GM12874 (cell line): ENCODE data around the gene LY86.

ENCODE experiments used
- TF ChIP-seq, protein P1 (sequence below): IDR thresholded peaks from 2 replicates; pipeline ENCODE4 v1.5.1; 2011; ENCODE audit warnings: low read depth, mild to moderate bottlenecking, control low read depth, low read length, moderate library complexity; ENCODE audit not compliant: insufficient read depth

Gene LY86

DNA sequence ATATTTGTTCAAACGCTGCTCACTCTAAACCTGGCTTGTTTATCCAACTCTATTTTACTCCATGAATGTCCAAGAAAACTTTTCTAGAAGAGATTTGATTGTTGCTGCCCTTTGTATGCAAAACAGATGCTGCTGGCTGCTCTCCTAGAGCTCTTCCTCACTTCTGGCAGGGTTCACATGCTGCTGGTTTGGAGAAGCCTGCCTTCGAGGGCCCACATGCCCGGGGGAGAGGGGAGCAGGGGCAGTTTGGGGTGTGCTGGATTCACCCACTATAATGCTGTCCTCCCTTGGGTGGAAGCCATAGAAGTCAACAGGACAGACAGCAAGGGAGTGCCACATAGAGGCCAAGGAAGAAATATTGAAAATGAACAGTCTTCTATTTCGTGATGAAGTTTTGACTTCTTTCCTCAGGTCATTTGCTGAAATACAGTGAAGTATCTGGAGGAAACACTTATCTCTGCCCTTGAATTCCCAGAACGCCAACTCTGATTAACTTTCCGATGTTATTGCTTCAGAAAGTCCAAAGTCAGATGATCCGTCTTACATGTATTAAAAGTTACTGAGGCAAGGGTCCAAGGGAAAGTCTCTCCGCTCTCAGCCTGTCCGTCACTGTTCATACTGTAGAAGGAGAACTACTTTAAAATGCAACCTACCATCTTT lies 32.4 kb downstream of the LY86 start:
- TF ChIP-seq, protein P1, sequence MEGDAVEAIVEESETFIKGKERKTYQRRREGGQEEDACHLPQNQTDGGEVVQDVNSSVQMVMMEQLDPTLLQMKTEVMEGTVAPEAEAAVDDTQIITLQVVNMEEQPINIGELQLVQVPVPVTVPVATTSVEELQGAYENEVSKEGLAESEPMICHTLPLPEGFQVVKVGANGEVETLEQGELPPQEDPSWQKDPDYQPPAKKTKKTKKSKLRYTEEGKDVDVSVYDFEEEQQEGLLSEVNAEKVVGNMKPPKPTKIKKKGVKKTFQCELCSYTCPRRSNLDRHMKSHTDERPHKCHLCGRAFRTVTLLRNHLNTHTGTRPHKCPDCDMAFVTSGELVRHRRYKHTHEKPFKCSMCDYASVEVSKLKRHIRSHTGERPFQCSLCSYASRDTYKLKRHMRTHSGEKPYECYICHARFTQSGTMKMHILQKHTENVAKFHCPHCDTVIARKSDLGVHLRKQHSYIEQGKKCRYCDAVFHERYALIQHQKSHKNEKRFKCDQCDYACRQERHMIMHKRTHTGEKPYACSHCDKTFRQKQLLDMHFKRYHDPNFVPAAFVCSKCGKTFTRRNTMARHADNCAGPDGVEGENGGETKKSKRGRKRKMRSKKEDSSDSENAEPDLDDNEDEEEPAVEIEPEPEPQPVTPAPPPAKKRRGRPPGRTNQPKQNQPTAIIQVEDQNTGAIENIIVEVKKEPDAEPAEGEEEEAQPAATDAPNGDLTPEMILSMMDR: no peak

DNA sequence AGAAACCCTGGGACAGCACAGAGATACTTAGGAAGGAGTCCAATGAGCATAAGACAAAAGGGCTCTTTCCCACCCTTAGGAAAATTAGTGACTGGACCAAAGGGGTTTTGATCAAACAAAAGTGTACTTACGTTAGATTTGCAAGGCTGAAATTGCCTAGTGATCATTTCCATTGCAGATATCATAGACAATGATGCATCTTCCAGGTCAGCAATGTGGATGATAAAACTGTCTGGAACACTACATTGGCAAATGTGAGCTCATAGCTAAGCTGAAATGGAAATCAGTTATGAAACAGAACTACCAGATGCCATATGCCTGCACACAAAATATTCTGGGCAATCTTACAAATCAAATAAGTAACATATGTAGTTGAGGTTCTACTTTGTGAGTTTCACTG lies 34.0 kb downstream of the LY86 start:
- TF ChIP-seq, protein P1: no peak

DNA sequence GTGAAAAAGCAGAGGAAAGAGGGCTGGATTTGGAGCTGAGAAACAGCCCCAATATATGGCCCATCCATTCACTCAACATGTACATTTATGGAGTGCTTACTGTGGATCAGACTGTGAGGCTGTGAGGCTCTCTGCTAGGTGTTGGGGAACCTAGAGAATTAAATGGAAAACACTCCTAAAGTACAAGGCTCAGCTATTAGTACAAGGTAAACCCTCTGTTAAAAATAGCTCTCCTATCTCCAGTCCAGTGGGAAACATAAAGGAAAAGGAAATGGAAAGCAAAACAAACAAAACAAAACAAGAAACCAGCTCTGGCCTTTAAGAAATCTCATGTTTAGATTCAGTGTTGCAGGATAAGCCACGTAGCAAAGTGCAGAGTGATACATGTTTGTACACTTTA lies 35.0 kb downstream of the LY86 start:
- TF ChIP-seq, protein P1: no peak

DNA sequence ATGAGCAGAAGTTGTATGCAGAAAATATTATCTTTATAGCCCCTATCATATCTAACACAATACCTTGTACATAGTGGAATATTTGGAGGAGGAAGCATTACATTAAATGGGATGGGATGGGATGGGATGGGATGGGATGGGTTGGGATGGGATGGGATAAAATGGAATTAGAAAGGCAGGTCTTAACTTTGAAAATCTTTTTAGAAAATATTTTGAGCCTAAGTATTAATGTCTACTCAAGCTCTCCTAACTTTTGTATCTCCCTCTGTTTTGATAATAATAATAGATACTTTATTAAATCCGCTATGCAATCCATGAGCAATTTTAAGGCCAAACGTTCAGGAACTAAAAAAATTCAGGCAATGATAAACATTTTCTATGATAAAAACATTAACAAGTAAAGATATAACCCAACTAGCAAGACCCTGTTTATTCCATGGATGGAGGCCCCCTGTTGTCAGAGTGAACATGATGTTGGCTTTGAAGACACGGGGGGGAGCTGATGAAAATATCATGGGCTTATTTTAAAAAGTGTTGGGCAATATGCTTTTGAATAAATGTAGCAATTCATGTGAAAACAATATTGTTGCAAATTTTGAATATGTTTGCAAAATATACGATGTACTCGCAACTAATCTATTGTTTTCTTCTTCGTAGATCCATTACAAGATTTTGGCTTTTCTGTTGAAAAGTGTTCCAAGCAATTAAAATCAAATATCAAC lies 35.9 kb downstream of the LY86 start:
- TF ChIP-seq, protein P1: no peak

DNA sequence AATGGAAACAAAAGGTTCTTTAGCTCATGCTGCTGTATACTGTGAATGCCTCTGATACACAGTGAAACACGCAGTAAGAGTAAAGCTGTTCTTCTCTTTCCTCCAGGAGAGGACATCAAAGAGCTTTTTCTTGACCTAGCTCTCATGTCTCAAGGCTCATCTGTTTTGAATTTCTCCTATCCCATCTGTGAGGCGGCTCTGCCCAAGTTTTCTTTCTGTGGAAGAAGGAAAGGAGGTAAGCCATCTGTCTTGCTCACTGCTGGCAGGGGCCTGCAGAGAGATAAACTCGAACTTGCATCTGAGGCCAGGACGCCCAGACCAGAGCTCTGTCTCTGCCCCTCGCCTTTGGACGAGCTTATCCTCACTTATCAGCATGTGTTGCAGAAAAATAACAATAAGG lies 37.7 kb downstream of the LY86 start:
- TF ChIP-seq, protein P1: no peak

DNA sequence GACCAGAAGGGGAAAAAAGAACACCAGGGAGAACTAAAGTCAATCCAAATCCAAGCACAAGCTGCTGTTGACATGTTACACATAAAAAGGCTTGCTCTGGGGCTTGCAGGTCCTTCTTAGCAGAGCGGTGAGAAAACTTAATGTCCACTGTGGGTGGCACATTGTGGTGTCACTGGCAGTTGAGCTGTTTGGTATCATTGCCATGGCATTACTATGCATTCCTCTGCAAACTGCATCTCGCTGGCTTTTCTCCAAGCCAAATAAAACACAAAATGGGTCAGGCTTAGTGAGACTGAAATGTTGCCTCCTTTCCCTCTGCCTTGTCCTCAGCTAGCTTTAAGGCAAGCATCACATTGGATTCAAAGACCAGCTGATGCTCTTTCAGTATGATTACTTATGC lies 40.9 kb downstream of the LY86 start:
- TF ChIP-seq, protein P1: no peak

DNA sequence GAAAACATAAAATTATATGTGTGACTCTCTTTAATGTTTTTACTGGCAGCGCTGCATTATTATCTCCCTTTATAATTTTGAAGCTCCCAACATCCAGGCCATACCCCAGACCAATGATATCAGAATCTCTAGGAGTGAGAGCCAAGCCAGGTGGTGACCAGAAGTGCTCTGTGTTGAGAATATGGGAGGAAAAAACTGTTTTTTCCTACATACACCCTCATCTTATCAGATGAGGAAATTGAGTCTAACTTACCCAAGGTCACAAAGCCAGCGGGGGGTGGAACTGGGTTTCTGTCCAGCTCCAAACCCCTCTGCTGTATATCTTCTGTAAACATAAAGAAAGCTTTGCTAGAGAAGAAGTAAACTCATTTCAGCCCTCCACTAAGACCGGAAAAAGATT lies 42.5 kb downstream of the LY86 start:
- TF ChIP-seq, protein P1: no peak
